IPS-18a (cell line): ENCODE results near the gene DHH.

Experiments used
- H3K27ac ChIP-seq: one replicate; pipeline ENCODE4 v1.5.1; 2013; ENCODE audit warnings: low read length
- H3K27me3 ChIP-seq: one replicate; pipeline ENCODE4 v1.6.1; 2013; ENCODE audit warnings: mild to moderate bottlenecking, low read length; ENCODE audit not compliant: control insufficient read depth, insufficient read depth
- H3K36me3 ChIP-seq: one replicate; pipeline ENCODE4 v1.6.1; 2013; ENCODE audit warnings: low read depth, low read length; ENCODE audit not compliant: control insufficient read depth
- H3K4me1 ChIP-seq: one replicate; pipeline ENCODE4 v1.6.1; 2013; ENCODE audit warnings: low read depth, low read length; ENCODE audit not compliant: control insufficient read depth
- H3K4me3 ChIP-seq: one replicate; pipeline ENCODE4 v1.5.1; 2013; ENCODE audit warnings: low read length
- H3K9ac ChIP-seq: one replicate; pipeline ENCODE4 v1.6.1; 2013; ENCODE audit warnings: mild to moderate bottlenecking, low read length, moderate library complexity
- H3K9me3 ChIP-seq: one replicate; pipeline ENCODE4 v1.6.1; 2013; ENCODE audit warnings: low read depth, low read length; ENCODE audit not compliant: control insufficient read depth

The DHH gene

GRCh38 chr12:49044660-49045059 lies 49.9 kb downstream of the DHH start:
- no peaks in the 10 kb centered on the region for H3K27me3 ChIP-seq
- H3K27ac ChIP-seq = no peak overlapping the region
- no peaks in the 10 kb centered on the region for H3K9me3 ChIP-seq
- no peak overlapping the region for H3K4me3 ChIP-seq
- H3K4me1 ChIP-seq = no peaks in the 10 kb centered on the region
- no peak overlapping the region for H3K9ac ChIP-seq
- peaks cover 88% of the 10 kb centered on the region for H3K36me3 ChIP-seq

GRCh38 chr12:49043856-49044258 lies 50.7 kb downstream of the DHH start:
- Histone ChIP-seq H3K36me3 (peaks cover 88% of the 10 kb centered on the region), H3K4me1 (no peaks in the 10 kb centered on the region), H3K4me3 (no peak overlapping the region), H3K9me3 (no peaks in the 10 kb centered on the region), H3K27ac (no peak overlapping the region), H3K27me3 (no peaks in the 10 kb centered on the region), H3K9ac (no peak overlapping the region)

GRCh38 chr12:49043241-49043640 lies 51.4 kb downstream of the DHH start:
- Histone ChIP-seq H3K9me3 (no peaks in the 10 kb centered on the region), H3K27ac (no peak overlapping the region), H3K4me1 (no peaks in the 10 kb centered on the region), H3K4me3 (no peak overlapping the region), H3K27me3 (no peaks in the 10 kb centered on the region), H3K9ac (no peak overlapping the region), H3K36me3 (peaks cover 88% of the 10 kb centered on the region)

GRCh38 chr12:49041881-49042484 lies 52.6 kb downstream of the DHH start:
- H3K27ac ChIP-seq = no peak overlapping the region
- H3K9ac ChIP-seq = no peak overlapping the region
- H3K36me3 ChIP-seq = peaks cover 90% of the 10 kb centered on the region
- H3K9me3 ChIP-seq = no peaks in the 10 kb centered on the region
- no peaks in the 10 kb centered on the region for H3K27me3 ChIP-seq
- H3K4me3 ChIP-seq = no peak overlapping the region
- H3K4me1 ChIP-seq = no peaks in the 10 kb centered on the region

GRCh38 chr12:49041036-49041880 lies 53.3 kb downstream of the DHH start:
- Histone ChIP-seq H3K27me3 (no peaks in the 10 kb centered on the region), H3K9ac (no peak overlapping the region), H3K9me3 (no peaks in the 10 kb centered on the region), H3K4me1 (no peaks in the 10 kb centered on the region), H3K27ac (no peak overlapping the region), H3K4me3 (no peak overlapping the region), H3K36me3 (peaks cover 89% of the 10 kb centered on the region)

- Histone ChIP-seq H3K27me3 (no peaks in the 10 kb centered on the region), H3K9me3 (no peaks in the 10 kb centered on the region), H3K36me3 (peaks cover 86% of the 10 kb centered on the region), H3K4me3 (no peak overlapping the region), H3K4me1 (no peaks in the 10 kb centered on the region), H3K9ac (no peak overlapping the region), H3K27ac (no peak overlapping the region)
Measured at GRCh38 chr12:49040364-49040855, 54.2 kb downstream of the DHH start.

GRCh38 chr12:49039421-49040363 lies 54.9 kb downstream of the DHH start:
- Histone ChIP-seq H3K9ac (no peak overlapping the region), H3K27ac (no peak overlapping the region), H3K4me1 (no peaks in the 10 kb centered on the region), H3K9me3 (no peaks in the 10 kb centered on the region), H3K4me3 (no peak overlapping the region), H3K36me3 (peaks cover 84% of the 10 kb centered on the region), H3K27me3 (no peaks in the 10 kb centered on the region)

- Histone ChIP-seq H3K36me3 (peaks cover 84% of the 10 kb centered on the region), H3K27me3 (no peaks in the 10 kb centered on the region), H3K4me1 (no peaks in the 10 kb centered on the region), H3K9me3 (no peaks in the 10 kb centered on the region), H3K27ac (no peak overlapping the region), H3K4me3 (no peak overlapping the region), H3K9ac (no peak overlapping the region)
Measured at GRCh38 chr12:49038291-49038955, 56.2 kb downstream of the DHH start.

- no peak overlapping the region for H3K9ac ChIP-seq
- H3K27ac ChIP-seq = no peak overlapping the region
- no peaks in the 10 kb centered on the region for H3K27me3 ChIP-seq
- no peak overlapping the region for H3K4me3 ChIP-seq
- no peaks in the 10 kb centered on the region for H3K4me1 ChIP-seq
- H3K36me3 ChIP-seq = peaks cover 84% of the 10 kb centered on the region
- H3K9me3 ChIP-seq = no peaks in the 10 kb centered on the region
Measured at GRCh38 chr12:49037947-49038237, 56.7 kb downstream of the DHH start.

GRCh38 chr12:49037111-49037946 lies 57.3 kb downstream of the DHH start:
- no peak overlapping the region for H3K27ac ChIP-seq
- H3K9me3 ChIP-seq = no peaks in the 10 kb centered on the region
- no peak overlapping the region for H3K4me3 ChIP-seq
- no peaks in the 10 kb centered on the region for H3K27me3 ChIP-seq
- H3K36me3 ChIP-seq = peaks cover 84% of the 10 kb centered on the region
- H3K4me1 ChIP-seq = no peaks in the 10 kb centered on the region
- no peak overlapping the region for H3K9ac ChIP-seq
